ENCODE data around the gene PANK2. TPM values are rescaled to one million over a fixed set of nuclear protein-coding genes. Genes with fewer than 3 reads are reported as not detected.

PANK2 gene
- total RNA-seq: 35.3 and 40.1 TPM in 2 replicates

DNA sequence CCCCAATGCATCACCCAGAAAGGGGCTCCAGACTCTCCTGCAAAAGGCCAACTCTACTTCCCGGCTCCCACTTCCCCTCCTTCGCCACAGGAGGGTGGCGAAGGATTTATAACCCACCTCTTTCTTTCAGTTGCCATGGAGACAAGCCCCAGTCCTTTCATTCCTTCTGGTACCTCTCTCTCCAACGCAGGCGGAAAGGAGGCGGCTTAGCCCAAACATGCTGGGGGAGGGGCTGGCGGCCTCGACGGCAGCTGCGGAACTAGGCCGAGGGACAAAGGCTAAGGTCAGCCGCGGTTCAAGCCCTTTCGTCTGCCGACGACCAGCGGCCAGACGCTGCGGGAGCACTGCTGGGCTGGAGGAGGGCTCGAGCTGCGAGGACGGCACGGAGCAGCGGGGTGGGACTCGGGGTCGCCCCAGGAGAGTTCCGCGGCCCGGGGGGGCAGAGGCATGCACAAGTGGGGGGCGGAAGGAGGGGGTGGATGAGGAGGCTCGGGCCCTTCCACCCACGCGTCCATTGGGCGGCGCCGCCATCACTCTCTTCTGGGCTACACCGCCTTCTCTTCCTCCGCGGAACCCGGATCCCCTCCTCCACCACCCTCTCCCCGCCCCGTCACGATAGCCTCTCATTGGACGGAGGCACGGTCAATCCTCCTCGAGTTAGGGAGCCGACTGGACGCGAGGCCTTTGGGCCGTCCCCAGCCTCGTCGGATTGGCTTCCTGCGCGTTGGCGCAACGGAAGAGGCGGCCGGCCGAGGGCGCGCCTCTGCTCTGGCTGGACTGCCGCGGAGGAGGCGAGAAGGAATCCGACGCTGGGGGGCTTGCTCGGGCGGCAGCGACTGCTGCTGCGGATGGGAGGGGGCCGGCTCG, at the start of gene PANK2:
Gene PANK2 (plus strand): TSS at position 766 of the 867 bp plus-strand sequence.

DNA sequence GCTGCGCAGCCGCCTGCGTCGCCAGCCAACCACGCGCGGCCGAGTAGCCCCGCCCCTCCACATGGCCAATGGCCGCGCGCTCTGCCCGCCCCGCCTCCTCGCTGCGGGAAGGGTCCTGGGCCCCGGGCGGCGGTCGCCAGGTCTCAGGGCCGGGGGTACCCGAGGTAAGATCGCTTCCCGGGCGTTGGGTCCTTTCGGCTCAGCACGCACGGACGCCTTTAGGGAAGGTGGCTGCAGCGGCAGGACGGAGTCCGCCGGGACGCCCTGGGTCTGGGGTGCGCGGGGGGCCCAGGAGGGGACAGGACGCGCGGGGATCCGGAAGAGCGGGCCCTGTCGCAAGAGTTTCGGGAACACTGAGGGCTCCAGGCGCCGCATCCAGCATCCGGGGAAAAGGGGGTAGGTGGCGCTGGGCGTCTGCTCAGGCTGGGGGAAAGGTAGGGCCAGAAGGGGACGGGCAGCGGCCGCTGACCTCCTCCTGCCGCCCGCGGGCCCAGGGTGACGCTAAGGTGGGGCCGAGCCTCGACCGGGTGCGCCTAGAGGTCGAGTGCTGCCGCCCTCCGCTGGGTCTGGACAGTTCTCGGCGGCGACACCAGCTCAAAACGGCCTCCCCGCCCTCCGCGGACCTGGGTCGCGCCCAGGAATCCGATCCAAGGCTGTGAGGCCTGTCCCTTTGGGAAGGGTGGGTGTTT, 42.3 kb upstream of the PANK2 start, which contains the start of gene MAVS:
Gene MAVS (plus strand): TSS at position 95 of the 689 bp plus-strand sequence. CDS start 7,791 bp downstream, outside the sequence.

Other genes with a start within 250 kb of the PANK2 start
- gene GFRA4, start 226.0 kb upstream of the PANK2 start, total RNA-seq: not detected in 2 replicates
- gene ADAM33, start 207.4 kb upstream of the PANK2 start, total RNA-seq: 0.16 TPM in 1 of 2 replicates, not detected in the other
- not detected in 2 replicates for gene SIGLEC1, start 176.8 kb upstream of the PANK2 start, total RNA-seq
- 11.1 and 17.6 TPM in 2 replicates for gene HSPA12B, start 156.7 kb upstream of the PANK2 start, total RNA-seq
- gene ADISSP, start 121.6 kb upstream of the PANK2 start, total RNA-seq: 14.9 and 18.9 TPM in 2 replicates
- 0.13 TPM in 1 of 2 replicates, not detected in the other for gene SPEF1, start 107.9 kb upstream of the PANK2 start, total RNA-seq
- gene CENPB, start 102.6 kb upstream of the PANK2 start, total RNA-seq: 76.7 and 79.2 TPM in 2 replicates
- 31.4 and 35.5 TPM in 2 replicates for gene CDC25B, start 93.1 kb upstream of the PANK2 start, total RNA-seq
- 13.1 and 19.1 TPM in 2 replicates for gene AP5S1, start 68.8 kb upstream of the PANK2 start, total RNA-seq
- 12.0 and 23.2 TPM in 2 replicates for gene MAVS, start 42.6 kb upstream of the PANK2 start, total RNA-seq
- gene RNF24, start 126.2 kb downstream of the PANK2 start, total RNA-seq: 0.81 and 3.9 TPM in 2 replicates